Skeletal muscle tissue (tissue), 4 donors: ENCODE results near the gene DACT2. TPM values are rescaled to one million over a fixed set of nuclear protein-coding genes. Genes with fewer than 3 reads are reported as not detected.

Experiments
- H3K27ac ChIP-seq: one replicate; pipeline ENCODE4 v1.7.0; 2013; ENCODE audit warnings: mild to moderate bottlenecking, low read depth, low read length, inconsistent platforms
- H3K27me3 ChIP-seq, 3 donors: one replicate each; pipeline ENCODE4 v1.7.0; 2013; ENCODE audit warnings: low read length in 3 of 3; ENCODE audit not compliant: control insufficient read depth in 3 of 3, insufficient read depth in 3 of 3
- H3K36me3 ChIP-seq, 3 donors: one replicate each; pipeline ENCODE4 v1.7.0; 2013; ENCODE audit warnings: low read length in 3 of 3; ENCODE audit not compliant: control insufficient read depth in 3 of 3, insufficient read depth in 3 of 3
- H3K4me1 ChIP-seq, 3 donors: one replicate each; pipeline ENCODE4 v1.7.0; 2013; ENCODE audit warnings: low read length in 3 of 3, mild to moderate bottlenecking in 3 of 3; ENCODE audit not compliant: control insufficient read depth in 3 of 3, insufficient read depth in 3 of 3
- H3K4me3 ChIP-seq, 3 donors: one replicate each; pipeline ENCODE4 v1.7.0; 2013; ENCODE audit warnings: low read length in 3 of 3
- H3K9ac ChIP-seq, 3 donors: one replicate each; pipeline ENCODE4 v1.7.0; 2013; ENCODE audit warnings: low read length in 3 of 3, mild to moderate bottlenecking in 3 of 3, moderate library complexity in 2 of 3, low read depth in 1 of 3
- H3K9me3 ChIP-seq, 3 donors: one replicate each; pipeline ENCODE4 v1.7.0; 2013; ENCODE audit warnings: low read length in 3 of 3; ENCODE audit not compliant: control insufficient read depth in 3 of 3
- total RNA-seq: library from RNA; depleted of rRNA; stranded (reverse); fragments of >200 nt; gene quantifications from one replicate; pipeline ENCODE4 v1.2.3, GENCODE V29; 2014
- donor health status: Osteomylitis.

DACT2 gene
- total RNA-seq, 1 donor from 2014 or later: 2.6 TPM

- Histone ChIP-seq H3K4me3 (no peak overlapping the region), H3K9me3 (no peaks in the 10 kb centered on the region), H3K27ac (no peak overlapping the region), H3K36me3 (no peaks in the 10 kb centered on the region), H3K27me3 (peaks cover 26 to 45% (median 28%) of the 10 kb centered on the region in 3 donors), H3K9ac (no peak overlapping the region), H3K4me1 (no peaks in the 10 kb centered on the region)
These were observed 23.1 kb upstream of the DACT2 start for GRCh38 chr6:168342636-168343035.

- H3K27me3 ChIP-seq: peaks cover 19 to 37% (median 26%) of the 10 kb centered on the region in 3 donors
- H3K27ac ChIP-seq: no peak overlapping the region
- no peaks in the 10 kb centered on the region for H3K9me3 ChIP-seq
- no peaks in the 10 kb centered on the region for H3K4me1 ChIP-seq
- H3K9ac ChIP-seq: no peak overlapping the region
- H3K4me3 ChIP-seq: no peak overlapping the region
- H3K36me3 ChIP-seq: no peaks in the 10 kb centered on the region
These were observed 21.8 kb upstream of the DACT2 start for GRCh38 chr6:168341280-168341900.

- no peaks in the 10 kb centered on the region for H3K4me1 ChIP-seq
- peaks cover 14 to 32% (median 26%) of the 10 kb centered on the region in 3 donors for H3K27me3 ChIP-seq
- no peak overlapping the region for H3K4me3 ChIP-seq
- no peak overlapping the region for H3K27ac ChIP-seq
- no peak overlapping the region for H3K9ac ChIP-seq
- H3K9me3 ChIP-seq: no peaks in the 10 kb centered on the region
- no peaks in the 10 kb centered on the region for H3K36me3 ChIP-seq
These were observed 21.2 kb upstream of the DACT2 start for GRCh38 chr6:168340819-168341218.

GRCh38 chr6:168338777-168339176 lies 19.2 kb upstream of the DACT2 start:
- Histone ChIP-seq H3K27me3 (peaks cover 0 to 22% (median 19%) of the 10 kb centered on the region in 3 donors), H3K4me1 (no peaks in the 10 kb centered on the region), H3K9me3 (no peaks in the 10 kb centered on the region), H3K36me3 (no peaks in the 10 kb centered on the region), H3K4me3 (no peak overlapping the region), H3K27ac (no peak overlapping the region), H3K9ac (no peak overlapping the region)

GRCh38 chr6:168336967-168337366 lies 17.4 kb upstream of the DACT2 start:
- H3K4me1 ChIP-seq: no peaks in the 10 kb centered on the region
- no peak overlapping the region for H3K9ac ChIP-seq
- H3K9me3 ChIP-seq: no peaks in the 10 kb centered on the region
- H3K36me3 ChIP-seq: no peaks in the 10 kb centered on the region
- H3K27me3 ChIP-seq: peaks cover 0 to 20% (median 12%) of the 10 kb centered on the region in 3 donors
- H3K4me3 ChIP-seq: no peak overlapping the region
- H3K27ac ChIP-seq: no peak overlapping the region

GRCh38 chr6:168333989-168334388 lies 14.4 kb upstream of the DACT2 start:
- H3K4me1 ChIP-seq: no peaks in the 10 kb centered on the region
- H3K9me3 ChIP-seq: no peaks in the 10 kb centered on the region
- H3K27ac ChIP-seq: no peak overlapping the region
- H3K27me3 ChIP-seq: peaks cover 0 to 23% (median 13%) of the 10 kb centered on the region in 3 donors
- no peak overlapping the region for H3K9ac ChIP-seq
- no peaks in the 10 kb centered on the region for H3K36me3 ChIP-seq
- H3K4me3 ChIP-seq: no peak overlapping the region

- Histone ChIP-seq H3K4me3 (no peak overlapping the region), H3K36me3 (no peaks in the 10 kb centered on the region), H3K9me3 (no peaks in the 10 kb centered on the region), H3K4me1 (no peaks in the 10 kb centered on the region), H3K27me3 (peaks cover 0 to 23% (median 13%) of the 10 kb centered on the region in 3 donors), H3K9ac (no peak overlapping the region), H3K27ac (no peak overlapping the region)
These were observed 13.9 kb upstream of the DACT2 start for GRCh38 chr6:168333491-168333890.

GRCh38 chr6:168333039-168333438 lies 13.5 kb upstream of the DACT2 start:
- Histone ChIP-seq H3K9me3 (no peaks in the 10 kb centered on the region), H3K27me3 (peaks cover 0 to 23% (median 13%) of the 10 kb centered on the region in 3 donors), H3K27ac (no peak overlapping the region), H3K4me1 (no peaks in the 10 kb centered on the region), H3K36me3 (no peaks in the 10 kb centered on the region), H3K9ac (no peak overlapping the region), H3K4me3 (no peak overlapping the region)

GRCh38 chr6:168332020-168332419 lies 12.4 kb upstream of the DACT2 start:
- H3K27me3 ChIP-seq: peaks cover 0 to 23% (median 13%) of the 10 kb centered on the region in 3 donors
- no peaks in the 10 kb centered on the region for H3K4me1 ChIP-seq
- H3K36me3 ChIP-seq: no peaks in the 10 kb centered on the region
- no peaks in the 10 kb centered on the region for H3K9me3 ChIP-seq
- H3K4me3 ChIP-seq: no peak overlapping the region
- H3K9ac ChIP-seq: no peak overlapping the region
- no peak overlapping the region for H3K27ac ChIP-seq

- Histone ChIP-seq H3K27ac (no peak overlapping the region), H3K4me3 (no peak overlapping the region), H3K27me3 (peaks cover 0 to 18% (median 11%) of the 10 kb centered on the region in 3 donors), H3K9me3 (no peaks in the 10 kb centered on the region), H3K36me3 (no peaks in the 10 kb centered on the region), H3K9ac (no peak overlapping the region), H3K4me1 (no peaks in the 10 kb centered on the region)
These were observed 11.5 kb upstream of the DACT2 start for GRCh38 chr6:168331058-168331457.
